H1 (cell line): ENCODE data around the gene PROK2.

Source experiments
- CTCF ChIP-seq, 3 experiments: IDR thresholded peaks; 1 replicate in 2 of 3; 2 replicates in 1 of 3; pipeline versions ENCODE4 v1.5.1 to v1.6.1; 2011; ENCODE audit warnings: low read length in 3 of 3, mild to moderate bottlenecking in 3 of 3, inconsistent platforms in 2 of 3, low read depth in 1 of 3, moderate library complexity in 1 of 3; ENCODE audit not compliant: insufficient read depth in 1 of 3; ENCODE audit errors: control extremely low read depth in 1 of 3
- GABPA ChIP-seq: IDR thresholded peaks from 2 replicates; pipeline ENCODE4 v1.6.1; 2011; ENCODE audit warnings: mild to moderate bottlenecking, low read length, moderate library complexity, borderline replicate concordance; ENCODE audit not compliant: insufficient read depth
- POLR2A ChIP-seq, 2 experiments: IDR thresholded peaks; 1 replicate in 1 of 2; 2 replicates in 1 of 2; pipeline ENCODE4 v1.6.1; 2011; ENCODE audit warnings: low read depth in 2 of 2, low read length in 2 of 2, mild to moderate bottlenecking in 2 of 2; ENCODE audit errors: control extremely low read depth in 1 of 2
- POU5F1 ChIP-seq: IDR thresholded peaks from 2 replicates; pipeline ENCODE4 v1.6.1; 2011; ENCODE audit warnings: low read depth, mild to moderate bottlenecking, low read length, moderate library complexity
- RFX5 ChIP-seq: IDR thresholded peaks from 2 replicates; pipeline ENCODE4 v1.6.1; 2011; ENCODE audit warnings: low read depth, low read length, improper control_type of control experiment, borderline replicate concordance
- TF ChIP-seq, protein P1 (sequence below): IDR thresholded peaks from 2 replicates; pipeline ENCODE4 v1.6.1; 2011; ENCODE audit warnings: low read length, improper control_type of control experiment

DNA sequence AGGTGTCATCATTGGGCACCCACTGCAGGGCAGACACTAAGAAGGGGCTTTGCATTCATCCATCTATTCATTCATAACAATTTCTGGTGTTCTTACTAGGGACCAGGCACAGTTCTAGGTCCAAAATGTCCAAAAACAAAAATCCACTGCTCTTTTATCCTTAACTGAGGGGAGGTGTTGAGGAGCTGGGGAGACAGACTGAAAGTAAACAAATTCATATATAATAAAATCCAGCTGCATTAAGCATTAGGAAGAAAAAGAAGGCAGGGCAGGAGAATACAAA is 60.8 kb downstream of the PROK2 start:
- no peak for TF ChIP-seq CTCF (IDR thresholded peaks at IDR 0.05; ENCODE audit: control extremely low read depth in 1 of 3, insufficient read depth in 1 of 3, low read depth in 1 of 3, low read length in 3 of 3)
- no peak for TF ChIP-seq POU5F1
- TF ChIP-seq GABPA: no peak
- TF ChIP-seq POLR2A (IDR thresholded peaks at IDR 0.05; ENCODE audit: control extremely low read depth in 1 of 2, low read depth in 2 of 2, low read length in 2 of 2): no peak
- no peak for TF ChIP-seq RFX5
- TF ChIP-seq, protein P1, sequence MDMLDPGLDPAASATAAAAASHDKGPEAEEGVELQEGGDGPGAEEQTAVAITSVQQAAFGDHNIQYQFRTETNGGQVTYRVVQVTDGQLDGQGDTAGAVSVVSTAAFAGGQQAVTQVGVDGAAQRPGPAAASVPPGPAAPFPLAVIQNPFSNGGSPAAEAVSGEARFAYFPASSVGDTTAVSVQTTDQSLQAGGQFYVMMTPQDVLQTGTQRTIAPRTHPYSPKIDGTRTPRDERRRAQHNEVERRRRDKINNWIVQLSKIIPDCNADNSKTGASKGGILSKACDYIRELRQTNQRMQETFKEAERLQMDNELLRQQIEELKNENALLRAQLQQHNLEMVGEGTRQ: no peak
